ENCODE measurements around the gene ORMDL2. TPM values are rescaled to one million over a fixed set of nuclear protein-coding genes. Genes with fewer than 3 reads are reported as not detected.
"Not testable (repeated sequence)": the region's sequence is repeated elsewhere in the genome, so short reads cannot be mapped to it uniquely, and the experiment has no call there.

The ORMDL2 gene
- total RNA-seq, 2 experiments from 2014 or later: 55.2 to 57.9 TPM

GRCh38 chr12:55861396-55861795 lies 43.6 kb downstream of the ORMDL2 start:
- Mint-ChIP-seq H3K9me3 (ENCODE audit: insufficient read depth) (peaks cover 6% of the 10 kb centered on the region), H3K27me3 (ENCODE audit: low read depth) (peaks cover 3% of the 10 kb centered on the region), H3K36me3 (ENCODE audit: low read depth) (no peaks in the 10 kb centered on the region), H3K27ac (no peak overlapping the region), H3K4me1 (ENCODE audit: low read depth) (no peaks in the 10 kb centered on the region), H3K4me3 (no peak overlapping the region)
- DNase-seq (no peak), ATAC-seq (no peak)
- POLR2A ChIA-PET: no interaction called here
- CTCF ChIA-PET: no interaction called here

- H3K9me3 Mint-ChIP-seq (ENCODE audit: insufficient read depth): peaks cover 6% of the 10 kb centered on the region
- H3K4me1 Mint-ChIP-seq (ENCODE audit: low read depth): no peaks in the 10 kb centered on the region
- ChIA-PET CTCF (no interaction called here), POLR2A (no interaction called here)
- DNase-seq (no peak), ATAC-seq (no peak)
- H3K36me3 Mint-ChIP-seq (ENCODE audit: low read depth): no peaks in the 10 kb centered on the region
- H3K27me3 Mint-ChIP-seq (ENCODE audit: low read depth): peaks cover 3% of the 10 kb centered on the region
- H3K27ac Mint-ChIP-seq: no peak overlapping the region
- no peak overlapping the region for H3K4me3 Mint-ChIP-seq
Observed at GRCh38 chr12:55861871-55862270, 44.0 kb downstream of the ORMDL2 start.

GRCh38 chr12:55862286-55862685 lies 44.4 kb downstream of the ORMDL2 start:
- ChIA-PET POLR2A (no interaction called here), CTCF (no interaction called here)
- peaks cover 3% of the 10 kb centered on the region for H3K27me3 Mint-ChIP-seq (ENCODE audit: low read depth)
- no peak for ATAC-seq
- no peak for DNase-seq
- H3K36me3 Mint-ChIP-seq (ENCODE audit: low read depth): no peaks in the 10 kb centered on the region
- no peak overlapping the region for H3K4me3 Mint-ChIP-seq
- no peak overlapping the region for H3K27ac Mint-ChIP-seq
- no peaks in the 10 kb centered on the region for H3K4me1 Mint-ChIP-seq (ENCODE audit: low read depth)
- H3K9me3 Mint-ChIP-seq (ENCODE audit: insufficient read depth): peaks cover 6% of the 10 kb centered on the region

- H3K27me3 Mint-ChIP-seq (ENCODE audit: low read depth); H3K36me3 Mint-ChIP-seq (ENCODE audit: low read depth); H3K4me1 Mint-ChIP-seq (ENCODE audit: low read depth); H3K4me3 Mint-ChIP-seq; H3K27ac Mint-ChIP-seq; ATAC-seq; H3K9me3 Mint-ChIP-seq (ENCODE audit: insufficient read depth); DNase-seq; CTCF ChIA-PET: not testable (repeated sequence)
- POLR2A ChIA-PET: interaction anchor here (0.7 kb wide), 1 partner anchor 62 kb away, joined by 3 read pairs; no protein-coding TSS in a partner anchor
Observed at GRCh38 chr12:55862931-55863330, 45.1 kb downstream of the ORMDL2 start.

GRCh38 chr12:55865327-55865726 lies 47.5 kb downstream of the ORMDL2 start:
- Mint-ChIP-seq H3K4me1 (ENCODE audit: low read depth) (no peaks in the 10 kb centered on the region), H3K27ac (no peak overlapping the region), H3K4me3 (no peak overlapping the region), H3K27me3 (ENCODE audit: low read depth) (no peaks in the 10 kb centered on the region), H3K9me3 (ENCODE audit: insufficient read depth) (peaks cover 6% of the 10 kb centered on the region), H3K36me3 (ENCODE audit: low read depth) (no peaks in the 10 kb centered on the region)
- POLR2A ChIA-PET: no interaction called here
- ATAC-seq (no peak), DNase-seq (no peak)
- CTCF ChIA-PET: interaction anchor here (1.4 kb wide), 1 partner anchor 15 kb away, joined by 4 read pairs; no protein-coding TSS in a partner anchor

- H3K4me3 Mint-ChIP-seq; H3K9me3 Mint-ChIP-seq (ENCODE audit: insufficient read depth); ATAC-seq; CTCF ChIA-PET; H3K4me1 Mint-ChIP-seq (ENCODE audit: low read depth); DNase-seq; H3K27me3 Mint-ChIP-seq (ENCODE audit: low read depth); H3K36me3 Mint-ChIP-seq (ENCODE audit: low read depth); H3K27ac Mint-ChIP-seq: not testable (repeated sequence)
- POLR2A ChIA-PET: interaction anchor here (0.7 kb wide), 1 partner anchor 22 kb away, joined by 3 read pairs; no protein-coding TSS in a partner anchor
Observed at GRCh38 chr12:55866454-55867004, 48.7 kb downstream of the ORMDL2 start.

Other genes starting within 250 kb of the ORMDL2 start
- not detected for gene OR2AP1, start 245.6 kb upstream of the ORMDL2 start, total RNA-seq
- gene OR10P1, start 181.1 kb upstream of the ORMDL2 start, total RNA-seq: not detected
- gene ITGA7, start 110.1 kb upstream of the ORMDL2 start, total RNA-seq: 1 to 10 TPM; 2.0 to 4.2 TPM
- gene BLOC1S1, start 102.0 kb upstream of the ORMDL2 start, total RNA-seq: 100 to 1,000 TPM; 156 to 158 TPM
- 10 to 100 TPM; 12.0 to 12.1 TPM for gene RDH5, start 97.6 kb upstream of the ORMDL2 start, total RNA-seq
- gene CD63, start 89.0 kb upstream of the ORMDL2 start, total RNA-seq: 100 to 1,000 TPM; 203 to 206 TPM
- 10 to 100 TPM; 12.4 to 13.9 TPM for gene GDF11, start 74.9 kb upstream of the ORMDL2 start, total RNA-seq
- gene SARNP, start 317 bp upstream of the ORMDL2 start, total RNA-seq: 10 to 100 TPM; 91.1 to 94.8 TPM
- 10 to 100 TPM; 31.1 to 34.9 TPM for gene DNAJC14, start 11.5 kb downstream of the ORMDL2 start, total RNA-seq
- not detected for gene MMP19, start 24.9 kb downstream of the ORMDL2 start, total RNA-seq
- gene PYM1, start 109.9 kb downstream of the ORMDL2 start, total RNA-seq: 10 to 100 TPM; 51.6 to 52.2 TPM
- 100 to 1,000 TPM; 541 to 575 TPM for gene DGKA, start 113.1 kb downstream of the ORMDL2 start, total RNA-seq
- under 1 TPM; 0.10 to 0.55 TPM for gene PMEL, start 148.0 kb downstream of the ORMDL2 start, total RNA-seq
- 100 to 1,000 TPM; 128 to 130 TPM for gene CDK2, start 148.8 kb downstream of the ORMDL2 start, total RNA-seq
- gene RAB5B, start 156.0 kb downstream of the ORMDL2 start, total RNA-seq: 10 to 100 TPM; 51.9 to 52.9 TPM
- 1 to 10 TPM; 5.8 to 6.8 TPM for gene SUOX, start 179.2 kb downstream of the ORMDL2 start, total RNA-seq
- gene IKZF4, start 203.0 kb downstream of the ORMDL2 start, total RNA-seq: 10 to 100 TPM; 19.9 to 20.7 TPM
- gene RPS26, start 223.9 kb downstream of the ORMDL2 start, total RNA-seq: 10 to 100 TPM; 25.2 to 27.2 TPM

Data from activated CD8-positive, alpha-beta T cell treated with anti-CD3 and anti-CD28 coated beads, Interleukin-2, amount 10 ng/mL, durations not matched to agents 7 days and 5 days (primary cell).